Hematopoietic multipotent progenitor cell (in vitro differentiated cells): Measurements from ENCODE around the gene COX19. TPM values are rescaled to one million over a fixed set of nuclear protein-coding genes. Genes with fewer than 3 reads are reported as not detected.

Source experiments
- DNase-seq, 3 donors: peaks; one replicate each; pipeline ENCODE4 v3.0.0-alpha.2; 2011 to 2015; ENCODE audit warnings: low read depth in 2 of 3, low spot score in 2 of 3
- total RNA-seq: library from RNA; depleted of rRNA; stranded (reverse); fragments of >200 nt; gene quantifications from one replicate; pipeline ENCODE4 v1.2.3, GENCODE V29; 2012

The COX19 gene
- total RNA-seq, 1 donor = 23.7 TPM

GRCh38 chr7:979886-980571, 4.7 kb upstream of the COX19 start:
- no peak for DNase-seq

DNA sequence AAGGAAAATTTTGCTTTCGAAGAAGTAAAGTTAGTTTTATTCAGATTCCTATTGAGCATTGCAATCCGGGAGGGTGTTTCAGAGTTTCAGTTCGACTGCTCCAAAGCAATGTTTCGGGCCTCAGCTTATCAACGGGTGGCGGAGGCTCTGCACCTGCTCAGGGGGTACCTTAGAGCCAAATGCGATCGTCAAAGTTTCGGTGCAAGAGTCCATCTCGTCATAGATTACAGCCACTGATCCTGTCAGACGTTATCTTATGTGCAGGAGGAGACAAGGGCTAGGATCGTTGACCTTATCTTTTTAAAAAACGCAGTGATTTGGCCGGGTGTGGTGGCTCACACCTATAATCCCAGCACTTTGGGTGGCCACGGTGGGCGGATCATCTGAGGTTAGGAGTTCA, 3.8 kb upstream of the COX19 start:
- DNase-seq = no peak

DNA sequence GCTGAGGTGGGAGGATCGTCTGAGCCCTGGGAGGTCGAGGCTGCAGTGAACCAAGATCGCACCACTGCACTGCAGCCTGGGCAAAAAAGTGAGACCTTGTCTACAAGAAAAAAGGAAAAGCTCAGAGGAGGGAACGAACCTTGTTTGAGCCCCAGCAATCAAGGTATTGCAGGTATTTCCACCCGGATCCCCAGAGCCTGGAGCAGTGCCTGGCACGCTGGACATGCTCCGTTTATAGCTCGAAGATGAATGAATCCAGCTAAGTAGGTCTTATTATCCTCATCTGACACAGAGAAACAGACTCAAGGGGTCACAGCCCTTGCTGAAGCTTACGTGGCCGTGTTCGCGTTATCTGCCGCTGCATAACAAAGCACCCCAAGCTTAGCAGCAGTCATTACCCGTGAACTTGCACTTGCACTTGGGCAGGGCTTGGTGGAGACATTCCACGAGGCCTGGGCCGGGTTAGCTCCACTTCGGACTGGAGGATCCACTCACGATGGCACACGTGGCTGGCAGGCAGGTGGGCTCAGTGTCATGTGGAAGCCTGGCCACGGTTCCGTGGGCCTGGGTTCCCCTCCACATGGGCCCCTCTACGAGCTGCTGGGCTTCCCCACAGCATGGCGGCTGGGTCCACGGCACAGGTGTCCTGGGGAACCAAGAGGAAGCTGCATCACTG, 3.2 kb upstream of the COX19 start:
- no peak for DNase-seq

GRCh38 chr7:978049-978346, 2.6 kb upstream of the COX19 start:
- DNase-seq = no peak

DNA sequence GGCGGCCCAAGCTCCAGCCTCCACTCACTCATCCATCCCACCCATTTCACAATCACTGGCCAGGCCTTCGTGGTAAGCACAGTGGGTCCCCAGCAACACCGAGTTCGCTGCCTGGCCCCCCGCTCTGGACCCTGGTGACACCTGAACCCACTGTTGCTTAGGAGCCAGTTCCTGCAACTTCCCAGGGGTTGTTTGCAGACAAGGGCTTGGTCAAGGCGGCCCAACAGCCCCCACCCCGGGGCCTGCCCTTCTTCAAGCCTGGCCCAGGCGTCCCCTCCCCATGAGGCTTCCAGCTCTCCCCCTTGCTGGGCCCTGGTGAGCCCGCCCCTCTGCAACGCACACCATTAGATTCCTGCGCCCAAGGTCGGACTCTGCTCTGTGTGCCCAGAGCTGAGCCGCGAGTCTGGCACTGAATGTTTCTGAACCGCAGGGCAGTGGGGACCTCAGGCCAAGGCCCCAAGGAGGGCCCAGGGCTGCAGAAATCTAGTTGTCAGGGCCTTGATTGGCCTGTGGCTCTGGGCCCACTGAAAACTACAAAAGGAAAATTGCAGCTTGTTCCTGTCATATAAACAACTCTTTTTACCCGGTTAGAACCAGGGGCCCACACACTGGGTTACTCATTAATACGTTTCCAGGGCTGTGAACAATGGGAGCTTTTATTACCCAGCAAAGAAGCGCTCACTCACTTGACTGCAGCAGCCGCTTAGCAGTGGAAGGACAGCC, 2.1 kb upstream of the COX19 start:
- DNase-seq = no peak

DNA sequence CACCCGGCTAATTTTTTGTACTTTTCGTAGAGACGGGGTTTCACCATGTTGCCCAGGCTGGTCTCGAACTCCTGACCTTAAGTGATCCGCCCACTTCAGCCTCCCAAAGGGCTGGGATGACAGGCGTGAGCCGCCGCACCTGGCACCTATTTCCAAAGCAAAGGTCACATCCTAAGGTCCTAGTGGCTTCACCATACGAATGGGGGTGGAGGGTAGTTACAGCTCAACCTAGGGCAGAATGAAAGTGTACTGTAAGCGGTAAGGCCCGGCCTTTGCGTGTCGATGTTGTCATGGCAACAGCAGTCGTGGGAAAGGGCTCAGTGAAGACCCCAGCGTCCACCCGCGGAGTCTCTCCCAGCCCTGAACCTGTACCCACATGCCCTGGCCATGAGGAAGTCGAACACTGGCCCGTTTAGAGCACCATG, 1.6 kb upstream of the COX19 start:
- DNase-seq = no peak

GRCh38 chr7:975702-976473, 539 bp upstream of the COX19 start:
- no peak for DNase-seq

DNA sequence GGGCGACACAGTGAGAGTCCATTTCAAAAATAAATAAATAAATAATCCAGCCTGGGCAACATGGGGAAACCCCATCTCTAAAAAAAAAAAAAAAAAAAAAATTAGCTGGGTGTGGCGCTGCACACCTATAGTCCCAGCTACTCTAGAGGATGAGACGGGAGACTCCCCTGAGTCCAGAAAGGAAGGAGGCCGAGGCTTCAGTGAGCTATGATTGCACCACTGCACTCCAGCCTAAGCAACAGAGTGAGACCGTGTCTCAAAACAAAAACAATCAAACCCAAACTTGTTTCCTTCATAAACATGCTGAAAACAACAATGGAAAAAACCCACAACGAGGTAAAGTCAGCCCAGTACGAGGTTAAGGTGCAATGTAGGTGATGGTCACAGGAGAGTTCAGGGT, 1.2 kb downstream of the COX19 start:
- no peak for DNase-seq

DNA sequence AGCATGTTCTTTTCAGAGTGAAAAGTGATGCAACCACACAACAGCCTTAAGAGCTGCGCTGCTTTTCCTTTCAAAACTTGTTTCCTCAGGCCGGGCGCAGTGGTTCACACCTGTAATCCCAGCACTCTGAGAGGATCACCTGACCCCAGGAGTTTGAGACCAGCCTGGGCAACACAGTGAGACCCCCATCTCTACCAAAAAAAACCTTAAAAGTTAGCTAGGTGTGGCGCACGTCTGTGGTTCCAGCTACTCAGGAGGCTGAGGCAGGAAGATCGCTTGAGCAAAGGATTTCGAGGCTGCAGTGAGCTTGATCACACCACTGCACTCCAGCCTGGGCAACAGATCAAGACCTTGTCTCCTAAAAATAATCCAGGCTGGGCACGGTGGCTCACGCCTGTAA, 2.0 kb downstream of the COX19 start:
- no peak for DNase-seq

GRCh38 chr7:972676-973309, 2.6 kb downstream of the COX19 start:
- DNase-seq = no peak

DNA sequence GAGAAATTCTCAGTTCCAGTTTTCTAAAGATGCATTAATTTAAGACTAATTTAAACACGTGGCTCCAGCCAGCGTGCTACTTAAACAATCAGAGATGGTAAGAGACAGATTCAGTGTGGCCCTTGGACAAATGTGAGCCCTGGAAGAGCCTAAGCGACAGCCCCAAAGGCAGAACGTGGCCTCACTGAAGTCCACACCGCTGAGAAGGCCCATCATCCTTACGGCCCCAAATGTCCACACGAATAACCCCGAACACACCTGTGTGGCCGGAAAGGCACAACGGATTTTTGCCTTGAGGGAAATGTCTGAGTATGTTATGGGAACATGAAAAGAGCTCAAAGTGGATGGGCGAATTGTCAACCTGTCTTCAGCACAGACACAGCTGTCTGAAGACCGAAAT, 3.2 kb downstream of the COX19 start:
- DNase-seq = no peak

- DNase-seq = no peak
Observed at GRCh38 chr7:970744-971143, 4.6 kb downstream of the COX19 start.

GRCh38 chr7:969403-969802, 5.9 kb downstream of the COX19 start:
- no peak for DNase-seq

GRCh38 chr7:968205-969105, 6.9 kb downstream of the COX19 start:
- no peak for DNase-seq

DNA sequence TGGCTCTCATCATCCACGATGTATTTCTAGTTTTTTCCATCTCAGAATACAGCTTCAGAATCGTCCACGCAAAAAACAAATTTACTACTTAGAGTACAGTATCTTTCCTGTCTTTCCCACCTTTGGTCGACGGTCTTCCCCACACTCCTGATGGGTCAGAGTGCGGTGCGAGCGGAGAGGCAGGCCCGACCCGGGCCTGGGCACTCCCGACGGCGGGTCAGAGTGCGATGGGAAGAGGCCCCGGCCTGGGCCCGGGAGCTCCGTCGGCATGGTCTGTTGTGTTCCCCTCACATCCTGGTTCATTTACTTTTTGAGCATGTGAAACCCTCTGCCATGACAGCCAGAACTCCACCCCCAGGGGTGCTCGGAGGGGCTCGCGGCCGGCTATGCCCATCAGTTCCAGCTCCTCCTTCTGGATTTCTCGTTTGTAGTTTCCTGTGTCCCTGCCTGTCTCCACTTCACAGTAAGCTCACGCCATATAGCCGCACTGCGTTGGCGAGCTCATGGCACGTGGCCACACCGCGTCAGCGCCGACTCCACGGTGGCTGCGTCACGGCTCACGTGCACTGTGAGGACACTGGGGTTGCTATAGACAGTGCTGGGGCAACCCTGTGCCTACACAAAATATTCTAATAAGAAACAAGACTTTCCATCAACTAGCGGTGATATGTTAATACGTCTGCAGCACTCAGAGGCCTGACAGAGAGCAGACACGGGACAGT, 7.8 kb downstream of the COX19 start:
- no peak for DNase-seq

- no peak for DNase-seq
Observed at GRCh38 chr7:966291-967069, 8.9 kb downstream of the COX19 start.

GRCh38 chr7:964401-965231, 10.7 kb downstream of the COX19 start:
- DNase-seq = peak in 1 of 3 donors; percentile 33
